ENCODE data around the gene XYLT1. TPM values are rescaled to one million over a fixed set of nuclear protein-coding genes. Genes with fewer than 3 reads are reported as not detected.

XYLT1 gene
- total RNA-seq, 2 donors from 2014 or later: 15.0 to 18.3 TPM

DNA sequence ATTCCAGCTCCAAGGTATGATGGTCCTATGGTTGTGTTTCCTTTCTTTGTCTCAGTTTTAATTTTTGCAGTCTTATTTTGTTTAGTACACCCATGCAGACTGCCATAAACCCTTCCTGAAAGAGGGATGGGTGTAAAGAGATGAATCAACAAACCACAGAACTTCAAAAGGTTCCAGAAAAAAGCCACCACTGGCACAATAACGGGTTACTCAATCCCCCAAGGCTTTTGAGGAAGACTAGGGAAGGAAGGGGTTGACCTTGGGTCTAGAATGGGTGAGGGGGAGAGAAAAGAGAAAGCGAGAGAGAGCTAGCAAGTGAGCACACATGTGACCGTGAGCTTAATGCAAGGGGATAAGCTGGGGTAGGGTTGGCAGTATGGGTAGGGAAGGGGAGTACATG lies 168.1 kb downstream of the XYLT1 start:
- no peak overlapping the region for H3K4me3 ChIP-seq
- H3K9me3 ChIP-seq: no peaks in the 10 kb centered on the region
- peak overlapping the region; percentile 36 for H3K27ac ChIP-seq
- H3K9ac ChIP-seq (ENCODE audit: low read depth in 2 of 2, low read length in 2 of 2): peak overlapping the region in 1 of 2 donors; percentile 19
- no peaks in the 10 kb centered on the region for H3K36me3 ChIP-seq
- intact Hi-C loops (cut with DNase I): loop anchor here (5.0 kb wide), 1 partner anchor 55 kb away; no protein-coding TSS in a partner anchor
- DNase-seq: no peak
- peaks cover 12% of the 10 kb centered on the region for H3K4me1 ChIP-seq
- H3K27me3 ChIP-seq: no peaks in the 10 kb centered on the region
- TF ChIP-seq, protein P1, sequence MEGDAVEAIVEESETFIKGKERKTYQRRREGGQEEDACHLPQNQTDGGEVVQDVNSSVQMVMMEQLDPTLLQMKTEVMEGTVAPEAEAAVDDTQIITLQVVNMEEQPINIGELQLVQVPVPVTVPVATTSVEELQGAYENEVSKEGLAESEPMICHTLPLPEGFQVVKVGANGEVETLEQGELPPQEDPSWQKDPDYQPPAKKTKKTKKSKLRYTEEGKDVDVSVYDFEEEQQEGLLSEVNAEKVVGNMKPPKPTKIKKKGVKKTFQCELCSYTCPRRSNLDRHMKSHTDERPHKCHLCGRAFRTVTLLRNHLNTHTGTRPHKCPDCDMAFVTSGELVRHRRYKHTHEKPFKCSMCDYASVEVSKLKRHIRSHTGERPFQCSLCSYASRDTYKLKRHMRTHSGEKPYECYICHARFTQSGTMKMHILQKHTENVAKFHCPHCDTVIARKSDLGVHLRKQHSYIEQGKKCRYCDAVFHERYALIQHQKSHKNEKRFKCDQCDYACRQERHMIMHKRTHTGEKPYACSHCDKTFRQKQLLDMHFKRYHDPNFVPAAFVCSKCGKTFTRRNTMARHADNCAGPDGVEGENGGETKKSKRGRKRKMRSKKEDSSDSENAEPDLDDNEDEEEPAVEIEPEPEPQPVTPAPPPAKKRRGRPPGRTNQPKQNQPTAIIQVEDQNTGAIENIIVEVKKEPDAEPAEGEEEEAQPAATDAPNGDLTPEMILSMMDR (IDR thresholded peaks at IDR 0.05): no peak

DNA sequence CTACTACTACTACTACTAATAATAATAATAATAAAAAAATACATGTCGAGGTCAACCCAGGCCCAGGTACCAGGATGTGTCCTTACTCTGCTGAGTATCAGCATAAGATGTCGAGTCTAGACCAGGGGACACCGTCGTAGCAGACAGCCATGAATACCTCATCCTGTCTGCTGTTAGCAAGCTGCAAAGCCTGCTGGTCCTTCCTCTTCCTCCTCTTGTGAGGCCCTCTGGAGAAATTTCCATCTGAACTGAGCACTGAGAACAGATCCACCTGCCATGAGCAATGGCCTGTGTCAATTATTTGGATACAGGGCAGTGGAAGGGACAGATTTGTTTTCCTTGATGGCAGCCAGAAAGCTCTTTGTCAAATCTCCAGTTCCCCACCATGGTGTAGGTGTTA lies 168.5 kb downstream of the XYLT1 start:
- TF ChIP-seq, protein P1 (IDR thresholded peaks at IDR 0.05): no peak
- Histone ChIP-seq H3K9me3 (no peaks in the 10 kb centered on the region), H3K4me1 (peaks cover 12% of the 10 kb centered on the region), H3K4me3 (no peak overlapping the region), H3K27ac (peak overlapping the region; percentile 36), H3K9ac (ENCODE audit: low read depth in 2 of 2, low read length in 2 of 2) (peak overlapping the region in 1 of 2 donors; percentile 19), H3K27me3 (no peaks in the 10 kb centered on the region), H3K36me3 (no peaks in the 10 kb centered on the region)
- DNase-seq: peak; percentile 31
- intact Hi-C loops (cut with DNase I): loop anchor here (5.0 kb wide), 1 partner anchor 55 kb away; no protein-coding TSS in a partner anchor

DNA sequence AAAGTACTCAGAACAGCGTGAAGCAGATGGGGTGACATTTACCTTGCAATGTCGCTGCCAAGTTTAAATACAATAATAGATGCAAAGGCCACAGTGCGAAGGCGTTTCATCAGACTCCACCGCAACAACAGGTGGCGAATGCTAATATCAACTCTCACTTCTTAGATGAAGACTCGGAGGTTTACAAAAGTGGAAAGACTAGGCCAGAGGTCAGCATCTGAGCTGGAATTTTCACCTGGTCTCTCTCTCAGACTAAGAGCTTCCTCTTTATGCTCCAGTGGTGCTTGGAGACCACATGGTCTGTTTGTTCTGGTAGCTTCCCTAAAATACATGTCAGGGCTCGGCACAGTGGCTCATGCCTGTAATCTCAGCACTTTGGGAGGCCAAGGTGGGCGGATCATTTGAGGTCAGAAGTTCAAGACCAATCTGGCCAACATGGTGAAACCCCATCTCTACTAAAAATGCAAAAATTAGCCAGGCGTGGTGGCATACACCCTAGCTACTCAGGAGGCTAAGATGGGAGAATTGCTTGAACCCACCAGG lies 169.1 kb downstream of the XYLT1 start:
- Histone ChIP-seq H3K4me1 (peaks cover 12% of the 10 kb centered on the region), H3K9ac (ENCODE audit: low read depth in 2 of 2, low read length in 2 of 2) (peak overlapping the region in 1 of 2 donors; percentile 28), H3K4me3 (no peak overlapping the region), H3K27me3 (no peaks in the 10 kb centered on the region), H3K36me3 (no peaks in the 10 kb centered on the region), H3K27ac (peak overlapping the region; percentile 36), H3K9me3 (no peaks in the 10 kb centered on the region)
- DNase-seq: peak; percentile 50
- intact Hi-C loops (cut with DNase I): loop anchor here (5.0 kb wide), 1 partner anchor 56 kb away; no protein-coding TSS in a partner anchor
- TF ChIP-seq, protein P1 (IDR thresholded peaks at IDR 0.05): no peak

DNA sequence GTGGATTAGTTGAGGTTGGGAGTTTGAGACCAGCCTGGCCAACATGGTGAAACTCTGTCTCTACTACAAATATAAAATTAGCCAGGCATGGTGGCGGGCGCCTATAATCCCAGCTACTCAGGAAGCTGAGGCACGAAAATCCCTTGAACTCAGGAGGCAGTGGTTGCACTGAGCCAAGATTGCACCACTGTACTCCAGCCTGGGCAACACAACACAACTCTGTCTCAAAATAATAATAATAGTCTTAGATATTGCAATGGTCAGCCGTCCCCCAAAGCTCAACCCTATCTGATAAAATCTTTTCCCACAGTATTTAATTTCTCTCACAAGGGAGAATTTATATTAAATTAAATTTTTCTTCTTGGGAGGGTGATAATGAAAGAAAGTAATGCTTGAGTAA lies 169.6 kb downstream of the XYLT1 start:
- Histone ChIP-seq H3K4me1 (peaks cover 12% of the 10 kb centered on the region), H3K27ac (no peak overlapping the region), H3K36me3 (no peaks in the 10 kb centered on the region), H3K4me3 (no peak overlapping the region), H3K9me3 (no peaks in the 10 kb centered on the region), H3K9ac (ENCODE audit: low read depth in 2 of 2, low read length in 2 of 2) (no peak overlapping the region), H3K27me3 (no peaks in the 10 kb centered on the region)
- DNase-seq: no peak
- TF ChIP-seq, protein P1 (IDR thresholded peaks at IDR 0.05): no peak
- intact Hi-C loops (cut with DNase I): loop anchor here (5.0 kb wide), 1 partner anchor 56 kb away; no protein-coding TSS in a partner anchor

DNA sequence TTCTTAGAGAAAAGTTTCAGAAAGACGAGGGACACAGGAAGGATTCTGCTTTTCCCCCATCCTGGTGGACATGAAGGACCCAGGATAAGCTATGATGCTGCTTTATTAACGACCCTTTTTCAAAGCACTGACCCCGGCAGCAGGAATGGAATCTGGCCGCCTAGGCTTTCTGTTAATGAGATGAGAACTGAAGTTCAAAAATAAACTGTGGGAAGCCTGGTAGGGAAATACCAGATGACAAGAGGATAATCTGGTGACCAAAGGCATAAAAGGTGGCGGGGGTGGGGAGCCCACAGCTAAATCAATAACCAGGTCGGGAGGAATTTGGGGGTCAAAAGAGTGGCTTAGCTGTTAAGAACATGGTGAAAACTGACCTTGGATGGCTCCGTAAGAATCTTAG lies 171.0 kb downstream of the XYLT1 start:
- no peak overlapping the region for H3K27ac ChIP-seq
- intact Hi-C loops (cut with DNase I): loop anchor here (5.0 kb wide), 1 partner anchor 58 kb away; no protein-coding TSS in a partner anchor

More for the DNA sequence above, 171.0 kb downstream of the XYLT1 start:
- no peak for DNase-seq
- H3K9me3 ChIP-seq: no peaks in the 10 kb centered on the region
- TF ChIP-seq, protein P1 (IDR thresholded peaks at IDR 0.05): no peak
- no peak overlapping the region for H3K9ac ChIP-seq (ENCODE audit: low read depth in 2 of 2, low read length in 2 of 2)
- H3K4me1 ChIP-seq: peaks cover 8% of the 10 kb centered on the region
- no peaks in the 10 kb centered on the region for H3K36me3 ChIP-seq
- H3K27me3 ChIP-seq: no peaks in the 10 kb centered on the region
- no peak overlapping the region for H3K4me3 ChIP-seq
